GM21529 (cell line): ENCODE results near the gene LILRB1.
"Not testable (repeated sequence)": the region's sequence is repeated elsewhere in the genome, so short reads cannot be mapped to it uniquely, and the experiment has no call there.

Source experiments
- ATAC-seq: cut with Tn5 transposase; IDR thresholded peaks from one replicate; pipeline ENCODE4 v1.9.1; 2021; ENCODE audit not compliant: unreplicated experiment

LILRB1 gene

GRCh38 chr19:54660964-54661363 lies 30.7 kb downstream of the LILRB1 start:
- no peak for ATAC-seq

GRCh38 chr19:54661846-54662481 lies 31.7 kb downstream of the LILRB1 start:
- no peak for ATAC-seq

GRCh38 chr19:54662730-54663129 lies 32.4 kb downstream of the LILRB1 start, which contains the start of gene LILRB4:
LILRB4 (plus strand) TSS chr19:54662985; CDS start chr19:54663034, 49 bp downstream.
- ATAC-seq, result peak; percentile 53

- ATAC-seq, result no peak
Observed at GRCh38 chr19:54665530-54665929, 35.2 kb downstream of the LILRB1 start.

GRCh38 chr19:54667217-54667616 lies 36.9 kb downstream of the LILRB1 start:
- ATAC-seq, result no peak

GRCh38 chr19:54668353-54668752 lies 38.1 kb downstream of the LILRB1 start:
- no peak for ATAC-seq

GRCh38 chr19:54670576-54671357 lies 40.5 kb downstream of the LILRB1 start:
- ATAC-seq, result no peak

- ATAC-seq, result no peak
Observed at GRCh38 chr19:54673222-54673621, 42.9 kb downstream of the LILRB1 start.

GRCh38 chr19:54674021-54674617 lies 43.8 kb downstream of the LILRB1 start:
- ATAC-seq, result no peak

- not testable (repeated sequence) for ATAC-seq
Observed at GRCh38 chr19:54676210-54676834, 46.0 kb downstream of the LILRB1 start.

GRCh38 chr19:54677217-54677616 lies 46.9 kb downstream of the LILRB1 start:
- ATAC-seq, result no peak

GRCh38 chr19:54681596-54681995 lies 51.3 kb downstream of the LILRB1 start:
- not testable (repeated sequence) for ATAC-seq

- no peak for ATAC-seq
Observed at GRCh38 chr19:54682306-54682856, 52.1 kb downstream of the LILRB1 start.

GRCh38 chr19:54684527-54684926 lies 54.2 kb downstream of the LILRB1 start:
- no peak for ATAC-seq
